Activated CD8-positive, alpha-beta memory T cell treated with anti-CD3 and anti-CD28 coated beads, Interleukin-2, amount 10 ng/mL, durations not matched to agents 7 days and 5 days (primary cell): ENCODE results near the gene MTOR. TPM values are rescaled to one million over a fixed set of nuclear protein-coding genes. Genes with fewer than 3 reads are reported as not detected.

ENCODE experiments used
- ATAC-seq: fragments of 150-1000 bp; cut with Tn5 transposase; one replicate; pipeline ENCODE4 v1.10.0; 2021; ENCODE audit warnings: moderate library complexity
- CTCF ChIA-PET: fragments of 350-600 bp; sonication (Branson Sonifier 250); formaldehyde crosslinking; loops from one replicate; lab custom pipeline; 2021; ENCODE audit warnings: antibody characterized with exemption; lab: Charles Lee
- DNase-seq: peaks from one replicate; pipeline ENCODE4 v3.0.0-alpha.2; 2020
- H3K27ac Mint-ChIP-seq: one replicate; pipeline ENCODE4 v1.8.0; 2021; ENCODE audit warnings: mild to moderate bottlenecking, mixed read lengths
- H3K27me3 Mint-ChIP-seq: one replicate; pipeline ENCODE4 v1.8.0; 2021; ENCODE audit warnings: mixed read lengths
- H3K36me3 Mint-ChIP-seq: one replicate; pipeline ENCODE4 v1.8.0; 2021; ENCODE audit warnings: mild to moderate bottlenecking, mixed read lengths
- H3K4me1 Mint-ChIP-seq: one replicate; pipeline ENCODE4 v1.8.0; 2021; ENCODE audit warnings: mixed read lengths
- H3K4me3 Mint-ChIP-seq: one replicate; pipeline ENCODE4 v1.8.0; 2021; ENCODE audit warnings: mild to moderate bottlenecking, moderate library complexity, mixed read lengths
- H3K9me3 Mint-ChIP-seq: one replicate; pipeline ENCODE4 v1.8.0; 2022; ENCODE audit warnings: low read depth, mixed read lengths
- total RNA-seq, 2 experiments: library from RNA; stranded (reverse); gene quantifications; one replicate each; pipeline ENCODE4 v1.2.3, GENCODE V29; 2021

MTOR gene
- total RNA-seq, 2 experiments from 2014 or later: 50.1 to 52.0 TPM

GRCh38 chr1:11142618-11143391 lies 119.5 kb downstream of the MTOR start:
- DNase-seq (no peak), ATAC-seq (no peak)
- peaks cover 13% of the 10 kb centered on the region for H3K36me3 Mint-ChIP-seq
- H3K4me3 Mint-ChIP-seq: no peak overlapping the region
- CTCF ChIA-PET: no interaction called here
- no peak overlapping the region for H3K27ac Mint-ChIP-seq
- H3K4me1 Mint-ChIP-seq: peaks cover 4% of the 10 kb centered on the region
- no peaks in the 10 kb centered on the region for H3K27me3 Mint-ChIP-seq
- no peaks in the 10 kb centered on the region for H3K9me3 Mint-ChIP-seq

- Mint-ChIP-seq H3K27ac (no peak overlapping the region), H3K4me3 (no peak overlapping the region), H3K27me3 (no peaks in the 10 kb centered on the region), H3K36me3 (peaks cover 11% of the 10 kb centered on the region), H3K9me3 (no peaks in the 10 kb centered on the region), H3K4me1 (peaks cover 2% of the 10 kb centered on the region)
- ATAC-seq (no peak), DNase-seq (no peak)
- CTCF ChIA-PET: no interaction called here
These were observed 123.4 kb downstream of the MTOR start for GRCh38 chr1:11138952-11139351.

- Mint-ChIP-seq H3K9me3 (no peaks in the 10 kb centered on the region), H3K4me1 (no peaks in the 10 kb centered on the region), H3K27ac (no peak overlapping the region), H3K27me3 (no peaks in the 10 kb centered on the region), H3K4me3 (no peak overlapping the region), H3K36me3 (peaks cover 10% of the 10 kb centered on the region)
- ATAC-seq (no peak), DNase-seq (no peak)
- CTCF ChIA-PET: no interaction called here
These were observed 124.3 kb downstream of the MTOR start for GRCh38 chr1:11138029-11138428.

- H3K36me3 Mint-ChIP-seq: peaks cover 9% of the 10 kb centered on the region
- H3K4me1 Mint-ChIP-seq: no peaks in the 10 kb centered on the region
- H3K27me3 Mint-ChIP-seq: no peaks in the 10 kb centered on the region
- CTCF ChIA-PET: interaction anchor here (2.3 kb wide), 1 partner anchor 97 kb away, joined by 5 read pairs; no protein-coding TSS in a partner anchor
- ATAC-seq: no peak
- H3K4me3 Mint-ChIP-seq: no peak overlapping the region
- no peaks in the 10 kb centered on the region for H3K9me3 Mint-ChIP-seq
- DNase-seq: no peak
- H3K27ac Mint-ChIP-seq: no peak overlapping the region
These were observed 127.5 kb downstream of the MTOR start for GRCh38 chr1:11134898-11135266.

- Mint-ChIP-seq H3K27ac (no peak overlapping the region), H3K36me3 (peaks cover 14% of the 10 kb centered on the region), H3K4me3 (no peak overlapping the region), H3K4me1 (no peaks in the 10 kb centered on the region), H3K9me3 (no peaks in the 10 kb centered on the region), H3K27me3 (no peaks in the 10 kb centered on the region)
- CTCF ChIA-PET: interaction anchor here (0.7 to 2.3 kb wide), 2 partner anchors 97 to 184 kb away, joined by 3 to 5 read pairs; no protein-coding TSS in a partner anchor
- no peak for ATAC-seq
- no peak for DNase-seq
These were observed 128.0 kb downstream of the MTOR start for GRCh38 chr1:11134251-11134897.

- CTCF ChIA-PET: interaction anchor here (1.4 to 2.3 kb wide), 2 partner anchors 14 to 95 kb away, joined by 3 to 5 read pairs; no protein-coding TSS in a partner anchor
- Mint-ChIP-seq H3K27me3 (no peaks in the 10 kb centered on the region), H3K36me3 (peaks cover 18% of the 10 kb centered on the region), H3K9me3 (no peaks in the 10 kb centered on the region), H3K4me1 (no peaks in the 10 kb centered on the region), H3K27ac (no peak overlapping the region), H3K4me3 (no peak overlapping the region)
- DNase-seq (no peak), ATAC-seq (no peak)
These were observed 129.6 kb downstream of the MTOR start for GRCh38 chr1:11132563-11133293.

GRCh38 chr1:11131816-11132215 lies 130.5 kb downstream of the MTOR start:
- ATAC-seq (no peak), DNase-seq (no peak)
- no peak overlapping the region for H3K4me3 Mint-ChIP-seq
- CTCF ChIA-PET: interaction anchor here (1.4 kb wide), 1 partner anchor 15 kb away, joined by 3 read pairs; no protein-coding TSS in a partner anchor
- peaks cover 23% of the 10 kb centered on the region for H3K36me3 Mint-ChIP-seq
- H3K9me3 Mint-ChIP-seq: no peaks in the 10 kb centered on the region
- H3K4me1 Mint-ChIP-seq: no peaks in the 10 kb centered on the region
- no peak overlapping the region for H3K27ac Mint-ChIP-seq
- H3K27me3 Mint-ChIP-seq: no peaks in the 10 kb centered on the region

GRCh38 chr1:11130406-11130805 lies 131.9 kb downstream of the MTOR start:
- CTCF ChIA-PET: no interaction called here
- Mint-ChIP-seq H3K4me1 (peaks cover 2% of the 10 kb centered on the region), H3K27me3 (no peaks in the 10 kb centered on the region), H3K4me3 (no peak overlapping the region), H3K36me3 (peaks cover 30% of the 10 kb centered on the region), H3K9me3 (no peaks in the 10 kb centered on the region), H3K27ac (no peak overlapping the region)
- no peak for DNase-seq
- no peak for ATAC-seq

- DNase-seq (no peak), ATAC-seq (no peak)
- H3K27ac Mint-ChIP-seq: no peak overlapping the region
- H3K27me3 Mint-ChIP-seq: no peaks in the 10 kb centered on the region
- H3K4me3 Mint-ChIP-seq: no peak overlapping the region
- no peaks in the 10 kb centered on the region for H3K9me3 Mint-ChIP-seq
- CTCF ChIA-PET: no interaction called here
- H3K4me1 Mint-ChIP-seq: peaks cover 2% of the 10 kb centered on the region
- H3K36me3 Mint-ChIP-seq: peaks cover 32% of the 10 kb centered on the region
These were observed 132.5 kb downstream of the MTOR start for GRCh38 chr1:11129649-11130390.

- no peak overlapping the region for H3K4me3 Mint-ChIP-seq
- H3K27me3 Mint-ChIP-seq: no peaks in the 10 kb centered on the region
- CTCF ChIA-PET: interaction anchor here (0.5 to 0.7 kb wide), 2 partner anchors 9 to 473 kb away, joined by 3 to 4 read pairs; no protein-coding TSS in a partner anchor
- peaks cover 36% of the 10 kb centered on the region for H3K36me3 Mint-ChIP-seq
- no peak overlapping the region for H3K27ac Mint-ChIP-seq
- no peaks in the 10 kb centered on the region for H3K9me3 Mint-ChIP-seq
- ATAC-seq: no peak
- peaks cover 2% of the 10 kb centered on the region for H3K4me1 Mint-ChIP-seq
- no peak for DNase-seq
These were observed 135.8 kb downstream of the MTOR start for GRCh38 chr1:11126569-11126968.

- H3K36me3 Mint-ChIP-seq: peaks cover 40% of the 10 kb centered on the region
- DNase-seq: no peak
- H3K27me3 Mint-ChIP-seq: no peaks in the 10 kb centered on the region
- no peak overlapping the region for H3K27ac Mint-ChIP-seq
- no peak overlapping the region for H3K4me3 Mint-ChIP-seq
- H3K4me1 Mint-ChIP-seq: peaks cover 2% of the 10 kb centered on the region
- no peak for ATAC-seq
- H3K9me3 Mint-ChIP-seq: no peaks in the 10 kb centered on the region
- CTCF ChIA-PET: interaction anchor here (0.6 to 0.7 kb wide), 2 partner anchors 15 to 474 kb away, joined by 3 to 4 read pairs; no protein-coding TSS in a partner anchor
These were observed 136.4 kb downstream of the MTOR start for GRCh38 chr1:11125931-11126330.

GRCh38 chr1:11124965-11125364 lies 137.4 kb downstream of the MTOR start:
- CTCF ChIA-PET: no interaction called here
- Mint-ChIP-seq H3K36me3 (peaks cover 39% of the 10 kb centered on the region), H3K4me3 (no peak overlapping the region), H3K9me3 (no peaks in the 10 kb centered on the region), H3K27ac (no peak overlapping the region), H3K4me1 (peaks cover 2% of the 10 kb centered on the region), H3K27me3 (no peaks in the 10 kb centered on the region)
- no peak for DNase-seq
- no peak for ATAC-seq

- H3K36me3 Mint-ChIP-seq: peaks cover 15% of the 10 kb centered on the region
- CTCF ChIA-PET: no interaction called here
- H3K9me3 Mint-ChIP-seq: no peaks in the 10 kb centered on the region
- H3K4me3 Mint-ChIP-seq: no peak overlapping the region
- H3K4me1 Mint-ChIP-seq: no peaks in the 10 kb centered on the region
- H3K27ac Mint-ChIP-seq: no peak overlapping the region
- no peak for ATAC-seq
- no peak for DNase-seq
- H3K27me3 Mint-ChIP-seq: no peaks in the 10 kb centered on the region
These were observed 146.0 kb downstream of the MTOR start for GRCh38 chr1:11116318-11116717.
